ENCODE results near the gene ACSF3. TPM values are rescaled to one million over a fixed set of nuclear protein-coding genes. Genes with fewer than 3 reads are reported as not detected.

Gene ACSF3
- total RNA-seq, 1 donor from 2014 or later = 39.8 TPM

DNA sequence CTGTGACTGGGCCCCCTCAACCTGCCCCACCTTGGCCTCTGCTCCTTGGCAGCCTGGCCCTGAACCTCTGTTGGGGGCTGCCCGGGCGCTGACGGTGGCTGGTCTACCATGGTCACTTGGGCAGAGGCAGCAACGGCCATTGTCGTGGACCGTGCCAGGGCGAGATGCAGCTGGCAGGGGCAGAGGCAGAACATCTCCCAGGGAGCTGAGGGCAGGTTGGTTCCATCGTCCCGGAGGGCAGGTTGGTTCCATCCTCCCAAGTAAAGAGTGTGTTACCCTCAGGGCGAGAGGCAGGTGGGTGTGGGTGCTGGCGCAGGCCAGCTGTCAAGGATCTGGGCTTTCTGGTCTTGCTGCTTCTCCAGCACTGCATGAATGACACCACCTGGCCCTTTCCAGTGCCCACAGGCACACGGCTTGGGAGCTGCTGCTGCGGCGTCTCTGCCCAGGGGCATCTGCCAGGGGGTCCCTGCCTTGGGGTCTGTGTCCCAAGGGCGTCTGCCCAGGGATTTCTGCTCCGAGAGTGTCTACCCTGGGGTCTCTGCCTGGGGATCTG lies 12.0 kb downstream of the ACSF3 start:
- Mint-ChIP-seq H3K36me3 (ENCODE audit: low read depth) (peaks cover 66% of the 10 kb centered on the region), H3K9me3 (no peaks in the 10 kb centered on the region), H3K4me1 (ENCODE audit: low read depth) (peaks cover 11% of the 10 kb centered on the region), H3K27me3 (ENCODE audit: low read depth) (no peaks in the 10 kb centered on the region), H3K4me3 (ENCODE audit: low read depth) (no peak overlapping the region), H3K27ac (no peak overlapping the region)
- DNase-seq (ENCODE audit: low spot score) = no peak
- intact Hi-C loops (cut with micrococcal nuclease) = no loop called here

DNA sequence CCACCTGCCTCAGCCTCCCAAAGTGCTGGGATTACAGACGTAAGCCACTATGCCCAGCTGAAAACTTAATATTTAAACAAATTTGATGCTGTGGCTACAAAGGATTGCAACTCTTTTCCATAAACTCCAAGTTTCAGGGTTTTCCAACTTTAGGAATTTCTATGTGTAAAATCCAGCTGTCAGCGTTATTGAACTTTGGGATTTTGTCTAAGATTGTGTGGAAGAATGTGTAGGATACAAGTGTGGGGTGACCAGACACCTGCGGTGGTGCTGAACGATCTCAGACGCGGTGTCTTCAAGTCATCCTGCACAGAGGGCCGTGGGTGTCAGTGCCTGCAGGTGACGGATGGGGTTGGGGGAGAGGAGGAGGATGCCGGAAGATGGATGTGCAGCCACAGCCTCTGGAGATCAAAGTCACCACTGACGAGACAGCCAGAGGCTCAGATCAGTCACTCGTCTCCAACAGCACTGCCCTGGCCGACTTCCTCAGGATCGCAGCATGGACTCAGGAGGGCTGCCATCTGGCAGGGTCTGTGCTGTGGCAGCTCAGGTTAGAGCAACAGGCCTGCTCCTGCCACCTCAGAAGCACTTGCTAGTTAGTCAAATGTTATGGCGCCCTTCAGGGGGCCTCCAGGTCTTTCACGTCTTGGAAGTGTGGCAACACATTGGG lies 13.0 kb downstream of the ACSF3 start:
- intact Hi-C loops (cut with micrococcal nuclease) = no loop called here
- Mint-ChIP-seq H3K36me3 (ENCODE audit: low read depth) (peaks cover 58% of the 10 kb centered on the region), H3K4me1 (ENCODE audit: low read depth) (peaks cover 5% of the 10 kb centered on the region)

DNA sequence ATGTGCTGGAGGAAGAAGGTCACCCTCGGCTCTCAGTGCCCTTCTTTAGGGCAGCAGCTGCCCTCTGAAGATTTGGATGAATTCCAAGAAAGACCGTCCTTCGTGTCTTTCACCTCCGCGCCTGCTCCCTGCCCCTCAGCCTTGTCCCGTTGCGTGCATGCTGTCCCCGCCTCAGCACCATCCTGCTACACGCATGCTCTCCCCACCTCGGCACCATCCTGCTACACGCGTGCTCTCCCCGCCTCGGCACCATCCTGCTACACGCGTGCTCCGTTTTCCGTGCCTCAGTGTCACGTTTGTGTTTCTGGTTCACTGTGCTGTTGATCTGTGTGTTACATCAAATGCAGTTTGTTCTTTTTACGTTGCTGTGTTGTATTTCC lies 13.5 kb downstream of the ACSF3 start:
- intact Hi-C loops (cut with micrococcal nuclease) = no loop called here
- no peak for DNase-seq (ENCODE audit: low spot score)
- Mint-ChIP-seq H3K36me3 (ENCODE audit: low read depth) (peaks cover 57% of the 10 kb centered on the region), H3K4me3 (ENCODE audit: low read depth) (no peak overlapping the region), H3K27me3 (ENCODE audit: low read depth) (no peaks in the 10 kb centered on the region), H3K27ac (no peak overlapping the region), H3K4me1 (ENCODE audit: low read depth) (peaks cover 4% of the 10 kb centered on the region), H3K9me3 (no peaks in the 10 kb centered on the region)

More for the DNA sequence above, 13.0 kb downstream of the ACSF3 start:
- no peak for DNase-seq (ENCODE audit: low spot score)
- Mint-ChIP-seq H3K27me3 (ENCODE audit: low read depth) (no peaks in the 10 kb centered on the region), H3K4me3 (ENCODE audit: low read depth) (no peak overlapping the region), H3K9me3 (no peaks in the 10 kb centered on the region), H3K27ac (no peak overlapping the region)

DNA sequence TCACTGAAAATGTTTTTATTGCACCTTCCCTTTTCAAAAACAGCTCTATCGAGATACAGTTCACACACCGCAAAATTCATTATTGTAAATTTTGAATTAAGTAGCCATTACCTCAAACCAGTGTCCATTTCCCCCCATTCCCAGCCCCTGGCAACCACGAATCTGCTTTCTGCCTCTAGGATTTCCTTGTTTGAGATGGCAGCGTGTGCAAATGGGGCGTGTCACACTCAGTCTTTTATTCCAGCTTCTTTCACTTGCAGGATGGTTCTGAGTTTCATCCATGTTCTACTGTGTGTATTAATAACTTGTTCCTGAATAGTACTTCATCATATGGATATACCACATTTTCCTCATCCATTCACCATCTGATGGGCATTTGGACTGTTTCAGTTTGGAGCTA lies 14.8 kb downstream of the ACSF3 start:
- Mint-ChIP-seq H3K4me1 (ENCODE audit: low read depth) (peaks cover 3% of the 10 kb centered on the region), H3K27me3 (ENCODE audit: low read depth) (no peaks in the 10 kb centered on the region), H3K9me3 (no peaks in the 10 kb centered on the region), H3K4me3 (ENCODE audit: low read depth) (no peak overlapping the region), H3K36me3 (ENCODE audit: low read depth) (peaks cover 48% of the 10 kb centered on the region), H3K27ac (no peak overlapping the region)
- intact Hi-C loops (cut with micrococcal nuclease) = no loop called here
- DNase-seq (ENCODE audit: low spot score) = no peak

DNA sequence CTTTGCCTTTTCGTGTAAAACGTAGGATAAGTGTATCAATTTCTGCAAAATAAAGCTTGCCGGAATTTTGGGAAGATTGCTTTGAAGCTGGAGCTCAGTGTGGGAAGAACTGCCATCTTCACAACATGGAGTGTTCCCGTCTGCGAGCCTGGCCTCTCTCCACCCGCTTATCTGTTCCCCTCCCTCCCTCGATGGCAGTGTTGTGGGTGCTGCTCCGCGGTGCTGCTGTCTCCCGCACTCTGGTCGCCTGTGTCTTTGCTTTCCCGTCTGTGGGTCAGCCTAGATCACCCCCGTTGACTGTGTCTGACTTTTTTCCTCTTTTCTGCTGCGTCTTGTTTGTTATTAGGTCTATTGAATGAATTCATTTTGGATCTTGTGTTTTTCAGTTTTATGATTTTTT lies 17.0 kb downstream of the ACSF3 start:
- Mint-ChIP-seq H3K27me3 (ENCODE audit: low read depth) (no peaks in the 10 kb centered on the region), H3K4me3 (ENCODE audit: low read depth) (no peak overlapping the region), H3K36me3 (ENCODE audit: low read depth) (peaks cover 46% of the 10 kb centered on the region), H3K27ac (no peak overlapping the region), H3K4me1 (ENCODE audit: low read depth) (peaks cover 22% of the 10 kb centered on the region), H3K9me3 (no peaks in the 10 kb centered on the region)
- intact Hi-C loops (cut with micrococcal nuclease) = loop anchor here (10.0 kb wide), 1 partner anchor 104 kb away; the partner anchor contains the start of gene ZNF778
- no peak for DNase-seq (ENCODE audit: low spot score)

DNA sequence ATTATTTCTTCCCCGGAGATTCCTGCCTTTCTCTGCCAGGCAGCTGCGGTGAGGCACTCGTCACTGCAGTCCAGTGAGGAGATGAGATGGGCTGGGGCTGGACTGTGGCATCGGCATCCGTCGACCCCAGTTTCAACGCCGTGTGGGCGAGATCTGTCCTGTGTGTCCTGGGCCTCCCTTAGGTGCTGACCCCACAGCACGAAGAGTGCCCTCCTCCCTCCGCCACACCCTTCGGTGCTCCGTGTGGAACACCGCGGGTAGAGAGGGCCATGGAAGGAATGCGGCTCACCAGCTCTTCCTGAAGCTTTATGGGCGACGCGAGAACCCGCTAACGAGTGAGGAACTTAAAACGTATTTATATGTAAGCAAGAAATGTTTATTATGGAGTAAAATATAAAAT lies 17.6 kb downstream of the ACSF3 start:
- intact Hi-C loops (cut with micrococcal nuclease) = loop anchor here (10.0 kb wide), 1 partner anchor 104 kb away; the partner anchor contains the start of gene ZNF778
- peaks cover 28% of the 10 kb centered on the region for H3K4me1 Mint-ChIP-seq (ENCODE audit: low read depth)
- no peak for DNase-seq (ENCODE audit: low spot score)
- H3K9me3 Mint-ChIP-seq = no peaks in the 10 kb centered on the region
- no peak overlapping the region for H3K4me3 Mint-ChIP-seq (ENCODE audit: low read depth)
- H3K27me3 Mint-ChIP-seq (ENCODE audit: low read depth) = no peaks in the 10 kb centered on the region
- peaks cover 48% of the 10 kb centered on the region for H3K36me3 Mint-ChIP-seq (ENCODE audit: low read depth)
- H3K27ac Mint-ChIP-seq = no peak overlapping the region

DNA sequence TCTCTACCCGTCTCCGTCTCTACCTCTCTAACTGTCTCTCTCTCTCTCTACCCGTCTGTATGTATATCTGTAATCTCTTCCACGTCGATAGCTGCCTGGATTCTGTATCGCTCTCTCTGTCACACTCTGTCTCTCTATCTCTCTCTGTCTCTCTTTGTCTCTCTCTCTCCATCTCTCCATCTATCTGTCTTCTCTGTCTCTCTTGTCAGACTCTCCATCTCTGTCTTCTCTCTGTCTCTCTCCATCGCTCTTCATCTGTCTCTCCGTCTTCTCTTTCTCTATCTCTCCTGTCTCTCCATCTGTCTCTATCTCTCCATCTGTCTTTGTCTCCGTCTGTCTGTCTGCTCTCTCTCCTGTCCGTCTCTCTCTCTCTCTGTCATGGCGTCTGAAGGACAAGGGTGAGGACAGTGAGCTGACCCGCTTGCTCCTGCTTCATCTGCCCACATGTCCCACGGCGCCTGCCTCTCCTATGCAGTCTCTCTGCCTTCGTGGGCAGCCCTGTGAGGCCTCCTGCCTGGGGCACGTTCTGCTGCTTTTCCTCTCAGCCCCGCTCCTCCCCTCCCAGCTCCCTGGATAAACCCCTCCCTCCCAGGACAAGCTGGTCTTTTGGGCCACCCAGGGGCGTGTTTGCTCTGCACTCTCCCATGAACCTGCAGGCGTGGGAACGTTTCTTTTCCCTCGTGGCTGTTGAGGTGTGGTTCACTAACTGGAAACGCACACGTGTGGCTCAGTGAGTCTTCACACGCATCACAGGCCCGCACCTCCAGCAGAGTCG lies 18.9 kb downstream of the ACSF3 start:
- H3K9me3 Mint-ChIP-seq = no peaks in the 10 kb centered on the region
- no peak overlapping the region for H3K27ac Mint-ChIP-seq
- DNase-seq (ENCODE audit: low spot score) = no peak
- no peaks in the 10 kb centered on the region for H3K27me3 Mint-ChIP-seq (ENCODE audit: low read depth)
- H3K4me1 Mint-ChIP-seq (ENCODE audit: low read depth) = peaks cover 32% of the 10 kb centered on the region
- intact Hi-C loops (cut with micrococcal nuclease) = loop anchor here (10.0 kb wide), 1 partner anchor 102 kb away; the partner anchor contains the start of gene ZNF778
- H3K4me3 Mint-ChIP-seq (ENCODE audit: low read depth) = no peak overlapping the region
- H3K36me3 Mint-ChIP-seq (ENCODE audit: low read depth) = peaks cover 47% of the 10 kb centered on the region

DNA sequence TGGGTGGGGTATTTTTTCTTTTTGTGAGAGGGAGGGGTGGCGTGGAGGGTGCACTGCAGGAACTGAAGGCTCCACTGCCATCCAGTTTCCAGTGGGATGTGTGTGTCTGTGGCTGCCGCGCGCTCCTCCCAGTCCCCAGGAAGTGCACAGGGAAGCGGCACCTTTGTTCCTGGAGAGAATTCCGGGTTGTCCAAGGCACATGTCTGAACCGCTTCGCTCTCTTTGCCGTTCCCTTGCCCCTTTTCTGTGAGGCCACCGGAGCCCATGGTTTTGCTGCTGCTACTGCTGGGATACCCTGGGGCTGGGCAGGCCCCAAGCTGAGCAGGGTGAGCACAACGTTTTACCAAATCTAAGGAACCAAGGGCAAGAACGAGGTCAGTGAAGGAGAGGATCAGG lies 19.5 kb downstream of the ACSF3 start:
- Mint-ChIP-seq H3K36me3 (ENCODE audit: low read depth) (peaks cover 45% of the 10 kb centered on the region), H3K9me3 (no peaks in the 10 kb centered on the region), H3K4me1 (ENCODE audit: low read depth) (peaks cover 32% of the 10 kb centered on the region), H3K4me3 (ENCODE audit: low read depth) (no peak overlapping the region), H3K27me3 (ENCODE audit: low read depth) (no peaks in the 10 kb centered on the region), H3K27ac (peak overlapping the region; percentile 46)
- DNase-seq (ENCODE audit: low spot score) = no peak
- intact Hi-C loops (cut with micrococcal nuclease) = loop anchor here (10.0 kb wide), 1 partner anchor 102 kb away; the partner anchor contains the start of gene ZNF778

DNA sequence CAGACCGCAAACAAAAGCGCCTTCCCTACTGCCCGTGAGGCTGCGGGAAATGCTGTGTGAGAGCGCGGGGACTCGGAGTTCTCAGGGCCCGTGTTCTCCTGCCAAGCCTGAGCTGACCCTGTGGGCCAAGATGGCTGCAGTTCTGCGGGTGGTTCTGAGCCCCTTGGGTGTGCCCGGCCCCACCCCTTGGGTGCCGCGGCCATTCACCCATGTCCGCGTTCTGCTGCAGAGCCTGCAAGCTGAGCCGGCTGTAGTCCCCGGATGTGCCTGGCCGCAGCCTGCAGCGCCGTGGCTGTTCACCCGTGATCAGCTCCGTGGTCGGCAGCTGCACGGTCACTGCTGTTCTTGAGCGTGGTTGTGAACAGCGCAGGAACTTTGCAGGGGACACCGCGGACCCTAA lies 20.0 kb downstream of the ACSF3 start:
- peak overlapping the region; percentile 91 for H3K27ac Mint-ChIP-seq
- no peak for DNase-seq (ENCODE audit: low spot score)
- intact Hi-C loops (cut with micrococcal nuclease) = loop anchor here (10.0 kb wide), 1 partner anchor 101 kb away; the partner anchor contains the start of gene ZNF778

DNA sequence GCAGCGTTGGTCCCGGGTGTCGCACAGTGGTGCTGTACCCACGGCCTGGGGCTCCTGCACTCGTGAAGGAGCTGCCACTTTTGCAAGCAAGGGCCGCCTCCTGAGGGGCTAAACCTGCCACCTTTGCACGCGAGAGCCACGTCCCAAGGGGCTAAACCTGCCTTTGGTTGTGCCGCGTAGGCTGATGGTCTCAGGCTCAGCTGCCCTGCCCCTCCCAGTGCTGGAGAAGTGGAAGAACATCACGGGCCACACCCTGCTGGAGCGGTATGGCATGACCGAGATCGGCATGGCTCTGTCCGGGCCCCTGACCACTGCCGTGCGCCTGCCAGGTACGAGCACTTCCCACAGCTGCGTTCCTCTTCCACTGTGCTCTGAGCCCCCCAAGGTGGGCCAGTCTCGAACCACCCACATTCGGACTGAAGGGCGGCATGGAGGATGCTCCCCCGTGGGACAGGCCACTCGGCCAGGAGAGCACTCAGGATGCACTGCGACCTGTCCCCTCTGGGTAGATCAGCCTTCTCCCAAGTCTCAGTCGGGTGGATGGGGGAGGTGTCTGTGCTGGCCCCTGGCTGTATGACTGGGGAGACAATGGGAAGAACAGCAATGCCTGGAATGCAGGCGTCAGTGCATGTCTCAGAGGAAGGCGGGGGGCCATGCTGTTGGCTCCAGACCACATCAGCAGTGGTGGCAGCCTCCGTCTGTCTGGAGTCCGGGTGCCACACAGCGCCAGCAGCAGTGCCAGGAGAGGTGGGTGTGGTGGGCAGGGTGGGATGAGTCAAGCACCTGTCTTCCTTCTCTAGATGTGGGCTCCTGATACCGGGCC lies 20.7 kb downstream of the ACSF3 start:
- peaks cover 32% of the 10 kb centered on the region for H3K4me1 Mint-ChIP-seq (ENCODE audit: low read depth)
- no peaks in the 10 kb centered on the region for H3K9me3 Mint-ChIP-seq
- H3K4me3 Mint-ChIP-seq (ENCODE audit: low read depth) = peak overlapping the region; percentile 79
- intact Hi-C loops (cut with micrococcal nuclease) = loop anchor here (10.0 kb wide), 1 partner anchor 100 kb away; the partner anchor contains the start of gene ZNF778
- H3K36me3 Mint-ChIP-seq (ENCODE audit: low read depth) = peaks cover 45% of the 10 kb centered on the region
- H3K27me3 Mint-ChIP-seq (ENCODE audit: low read depth) = no peaks in the 10 kb centered on the region
- peak overlapping the region; percentile 91 for H3K27ac Mint-ChIP-seq
- no peak for DNase-seq (ENCODE audit: low spot score)

More for the DNA sequence above, 20.0 kb downstream of the ACSF3 start:
- Mint-ChIP-seq H3K4me1 (ENCODE audit: low read depth) (peaks cover 32% of the 10 kb centered on the region), H3K36me3 (ENCODE audit: low read depth) (peaks cover 43% of the 10 kb centered on the region), H3K27me3 (ENCODE audit: low read depth) (no peaks in the 10 kb centered on the region), H3K9me3 (no peaks in the 10 kb centered on the region), H3K4me3 (ENCODE audit: low read depth) (no peak overlapping the region)

DNA sequence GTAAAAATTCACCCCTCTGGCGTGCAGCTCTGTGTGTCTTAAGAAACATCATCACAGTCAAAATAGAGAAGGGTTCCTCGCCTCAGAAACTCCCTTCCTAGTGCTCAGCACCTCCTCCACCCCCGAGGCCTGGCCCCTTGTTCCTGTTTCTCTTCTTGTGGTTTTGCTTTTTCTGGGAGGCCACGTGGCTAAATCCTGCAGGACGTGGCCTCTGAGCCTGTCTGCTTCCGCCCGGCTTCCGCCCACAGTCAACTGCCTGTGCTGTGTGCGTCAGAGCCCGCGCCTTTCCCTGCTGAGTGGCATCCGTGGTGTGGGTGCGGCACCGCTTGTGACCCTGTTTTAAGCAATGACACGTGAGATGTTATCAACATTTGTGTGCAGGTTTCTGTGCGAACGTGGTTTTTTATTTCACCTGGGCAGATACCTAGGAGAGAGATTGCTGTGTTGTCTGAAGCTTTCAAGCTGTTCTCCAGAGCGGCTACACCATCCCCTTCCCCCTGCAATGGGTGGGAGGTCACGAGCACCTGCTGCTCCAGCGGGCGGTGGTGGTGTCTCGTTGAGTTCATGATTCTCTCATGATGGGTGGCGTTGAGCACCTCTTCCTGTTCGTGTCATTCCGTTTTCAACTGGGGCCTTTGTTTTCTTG lies 21.7 kb downstream of the ACSF3 start:
- Mint-ChIP-seq H3K4me1 (ENCODE audit: low read depth) (peaks cover 31% of the 10 kb centered on the region), H3K36me3 (ENCODE audit: low read depth) (peaks cover 53% of the 10 kb centered on the region), H3K27me3 (ENCODE audit: low read depth) (no peaks in the 10 kb centered on the region), H3K27ac (peak overlapping the region; percentile 91), H3K4me3 (ENCODE audit: low read depth) (peak overlapping the region; percentile 79), H3K9me3 (no peaks in the 10 kb centered on the region)
- DNase-seq (ENCODE audit: low spot score) = peak; percentile 87
- intact Hi-C loops (cut with micrococcal nuclease) = loop anchor here (1.0 to 10.0 kb wide), 2 partner anchors 18 to 99 kb away; partner anchors contain the start of gene ZNF778

All from activated T-helper 2 cell treated with anti-CD3 and anti-CD28 coated beads, Interferon-gamma antibody, Interleukin-2, Interleukin-4, amounts not matched to agents 10 μg/mL and 5 μg/mL and 100 μg/mL, durations not matched to agents 14 hours and 24 hours and 36 hours (primary cell).